ENCODE results near the gene TWIST2. TPM values are rescaled to one million over a fixed set of nuclear protein-coding genes. Genes with fewer than 3 reads are reported as not detected.

The TWIST2 gene
- total and polyA plus RNA-seq, 10 of the 15 experiments (the other 5 are each of a cell fraction or from before 2014, with no cell fraction given) = not detected

DNA sequence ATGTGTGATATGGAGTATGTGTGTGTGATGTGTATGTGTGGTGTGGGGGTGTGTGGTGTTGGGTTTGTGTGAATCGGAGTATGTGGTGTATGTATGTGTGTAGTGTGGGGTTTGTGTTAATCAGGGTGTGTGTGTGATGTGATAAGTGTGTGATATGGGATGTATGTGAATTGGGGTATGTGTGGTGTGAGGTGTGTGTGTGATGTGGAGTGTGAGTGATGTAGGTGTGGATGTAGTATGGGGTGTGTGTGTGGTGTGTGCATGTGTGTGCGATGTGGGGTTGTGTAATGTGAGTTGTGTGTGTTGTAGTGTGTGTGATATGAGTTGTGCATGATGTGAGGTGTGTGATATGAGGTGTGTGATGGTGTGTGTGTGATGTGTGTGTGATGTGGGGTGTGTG lies 54.4 kb downstream of the TWIST2 start (continued):
- TF ChIP-seq, protein P1, sequence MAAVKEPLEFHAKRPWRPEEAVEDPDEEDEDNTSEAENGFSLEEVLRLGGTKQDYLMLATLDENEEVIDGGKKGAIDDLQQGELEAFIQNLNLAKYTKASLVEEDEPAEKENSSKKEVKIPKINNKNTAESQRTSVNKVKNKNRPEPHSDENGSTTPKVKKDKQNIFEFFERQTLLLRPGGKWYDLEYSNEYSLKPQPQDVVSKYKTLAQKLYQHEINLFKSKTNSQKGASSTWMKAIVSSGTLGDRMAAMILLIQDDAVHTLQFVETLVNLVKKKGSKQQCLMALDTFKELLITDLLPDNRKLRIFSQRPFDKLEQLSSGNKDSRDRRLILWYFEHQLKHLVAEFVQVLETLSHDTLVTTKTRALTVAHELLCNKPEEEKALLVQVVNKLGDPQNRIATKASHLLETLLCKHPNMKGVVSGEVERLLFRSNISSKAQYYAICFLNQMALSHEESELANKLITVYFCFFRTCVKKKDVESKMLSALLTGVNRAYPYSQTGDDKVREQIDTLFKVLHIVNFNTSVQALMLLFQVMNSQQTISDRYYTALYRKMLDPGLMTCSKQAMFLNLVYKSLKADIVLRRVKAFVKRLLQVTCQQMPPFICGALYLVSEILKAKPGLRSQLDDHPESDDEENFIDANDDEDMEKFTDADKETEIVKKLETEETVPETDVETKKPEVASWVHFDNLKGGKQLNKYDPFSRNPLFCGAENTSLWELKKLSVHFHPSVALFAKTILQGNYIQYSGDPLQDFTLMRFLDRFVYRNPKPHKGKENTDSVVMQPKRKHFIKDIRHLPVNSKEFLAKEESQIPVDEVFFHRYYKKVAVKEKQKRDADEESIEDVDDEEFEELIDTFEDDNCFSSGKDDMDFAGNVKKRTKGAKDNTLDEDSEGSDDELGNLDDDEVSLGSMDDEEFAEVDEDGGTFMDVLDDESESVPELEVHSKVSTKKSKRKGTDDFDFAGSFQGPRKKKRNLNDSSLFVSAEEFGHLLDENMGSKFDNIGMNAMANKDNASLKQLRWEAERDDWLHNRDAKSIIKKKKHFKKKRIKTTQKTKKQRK (IDR thresholded peaks at IDR 0.05; ENCODE audit: low read depth, low read length) = no peak
- TF ChIP-seq ZBED1 (IDR thresholded peaks at IDR 0.05; ENCODE audit: borderline replicate concordance) (no peak), TBL1XR1 (IDR thresholded peaks at IDR 0.05; ENCODE audit: low read depth, low read length) (no peak), STAT1 (conservative IDR thresholded peaks at IDR 0.05) (no peak), BMI1 (IDR thresholded peaks at IDR 0.05; ENCODE audit: borderline replicate concordance) (no peak), SKIL (IDR thresholded peaks at IDR 0.05; ENCODE audit: low read depth, poor library complexity, severe bottlenecking) (no peak), PAX8 (IDR thresholded peaks at IDR 0.05) (no peak), NRF1 (conservative IDR thresholded peaks at IDR 0.05; ENCODE audit: low read depth, low read length) (no peak), PML (IDR thresholded peaks at IDR 0.05; ENCODE audit: low read length) (no peak), E2F4 (IDR thresholded peaks at IDR 0.05; ENCODE audit: low read depth, low read length) (no peak)
